Stimulated activated CD8-positive, alpha-beta memory T cell treated with anti-CD3 and anti-CD28 coated beads, Interleukin-7, amount 100 ng/mL, for 24 hours (primary cell): Measurements from ENCODE around the gene ARHGAP26.

Experiments
- DNase-seq: peaks from one replicate; pipeline ENCODE4 v3.0.0-alpha.2; 2020; ENCODE audit warnings: low read depth

Gene ARHGAP26

DNA sequence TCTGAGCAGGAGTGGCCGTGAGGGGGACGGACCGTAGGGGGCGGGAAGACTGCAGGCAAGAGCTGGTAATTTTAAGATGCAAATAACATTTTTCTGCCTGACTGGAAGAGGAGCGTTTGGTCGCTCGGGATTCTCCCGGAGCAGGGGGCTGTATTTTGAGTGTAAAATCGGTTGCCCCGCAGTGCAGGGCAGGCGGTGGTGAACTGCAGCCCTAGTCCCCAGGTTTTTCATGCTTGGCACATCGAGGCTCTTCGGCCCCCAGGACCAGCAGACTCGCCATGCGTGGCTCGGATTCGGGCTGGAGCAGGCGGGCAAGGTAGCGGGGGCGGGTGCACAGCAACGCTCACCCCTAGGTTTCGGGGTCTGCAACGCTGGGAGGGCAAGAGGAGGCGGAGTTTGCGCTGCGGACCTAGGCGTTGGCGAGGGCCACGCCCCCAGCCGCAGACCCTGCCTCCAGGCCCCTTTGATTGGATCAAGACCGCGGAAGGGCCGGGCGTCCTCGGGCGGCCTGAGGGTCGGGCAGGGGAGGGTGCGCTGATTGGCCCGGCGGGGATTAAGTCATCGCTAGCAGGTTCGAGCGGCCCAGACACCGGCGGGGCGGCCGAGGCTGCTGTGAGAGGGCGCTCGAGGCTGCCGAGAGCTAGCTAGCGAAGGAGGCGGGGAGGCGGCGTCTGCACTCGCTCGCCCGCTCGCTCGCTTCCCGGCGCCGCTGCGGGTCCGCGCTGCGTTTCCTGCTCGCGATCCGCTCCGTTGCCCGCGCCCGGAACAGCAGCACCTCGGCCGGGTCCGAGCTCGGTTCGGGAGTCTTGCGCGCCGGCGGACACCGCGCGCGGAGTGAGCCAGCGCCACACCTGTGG lies at the start of gene ARHGAP26:
Gene ARHGAP26, plus strand, starts transcription at position 585 of the 857 bp plus-strand sequence. CDS start 385 bp downstream, outside the sequence.
- DNase-seq: peak; percentile 82

DNA sequence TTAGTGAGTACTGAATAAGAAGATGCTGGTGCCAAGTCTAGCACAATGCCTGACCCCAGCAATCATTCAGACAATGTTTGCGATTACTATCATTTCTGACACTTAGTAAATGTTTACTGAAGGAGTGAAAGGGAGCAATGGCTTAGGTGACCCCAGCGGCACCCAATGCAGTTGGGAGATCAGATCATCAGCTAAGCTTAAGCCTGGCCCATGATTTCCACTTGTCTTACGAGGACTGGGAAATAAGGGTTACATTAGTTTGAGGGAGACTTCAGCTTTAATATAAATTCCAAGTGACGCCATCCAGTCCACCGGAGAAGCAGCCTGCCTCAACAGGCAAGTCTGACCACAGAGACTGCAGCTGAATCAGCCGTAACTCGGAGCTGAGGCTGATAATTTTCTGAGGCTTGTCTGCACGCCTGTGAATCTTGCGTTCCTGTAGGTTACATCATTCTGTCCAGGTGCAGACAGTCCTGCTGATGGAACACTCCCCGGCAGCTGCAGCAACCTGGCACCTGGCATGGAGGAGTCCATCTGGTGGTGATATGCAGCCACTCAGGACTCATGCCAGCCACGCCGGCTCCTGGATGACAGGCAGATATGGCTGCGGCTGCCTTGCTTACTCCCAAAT lies 49.4 kb upstream of the ARHGAP26 start:
- DNase-seq: no peak

DNA sequence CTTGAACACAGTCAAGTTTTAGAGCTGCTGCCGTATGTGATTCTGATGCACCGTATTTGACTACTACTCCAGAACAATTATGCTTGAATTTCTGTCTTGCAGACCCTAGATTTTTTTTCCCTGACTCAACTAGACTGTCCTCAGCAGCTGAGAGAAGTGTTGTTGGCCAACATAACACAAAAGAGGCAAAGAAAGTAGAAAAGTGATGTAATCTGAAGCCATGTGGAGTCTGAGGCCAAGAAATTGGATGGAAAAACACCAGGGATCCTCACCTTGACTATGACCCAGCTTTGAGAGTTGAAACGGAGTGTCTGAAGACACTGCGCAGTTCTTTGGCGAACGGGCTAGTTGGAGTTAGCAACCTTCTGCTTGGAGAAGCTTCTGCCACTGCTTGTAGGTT lies 48.0 kb upstream of the ARHGAP26 start:
- no peak for DNase-seq

DNA sequence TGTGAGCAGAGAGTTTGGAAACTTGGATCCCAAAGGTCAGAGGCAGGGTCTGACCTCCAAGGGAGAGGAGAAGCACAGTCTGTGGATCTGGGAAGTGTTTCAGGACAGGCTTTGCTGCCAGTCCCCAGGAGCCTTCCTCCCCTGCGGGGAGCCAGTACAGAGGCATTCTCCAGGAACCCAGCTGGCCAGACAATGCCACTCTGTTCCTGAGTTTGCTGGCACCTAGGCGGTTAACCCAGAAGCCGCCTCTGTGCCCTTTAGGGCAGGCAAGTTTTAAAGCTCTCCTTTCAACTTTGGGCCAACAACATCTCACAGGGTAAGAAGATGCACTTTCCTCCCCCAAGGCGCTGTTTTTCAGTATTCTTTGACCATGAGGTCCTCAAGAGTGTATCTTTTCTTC lies 47.3 kb upstream of the ARHGAP26 start:
- DNase-seq: no peak

DNA sequence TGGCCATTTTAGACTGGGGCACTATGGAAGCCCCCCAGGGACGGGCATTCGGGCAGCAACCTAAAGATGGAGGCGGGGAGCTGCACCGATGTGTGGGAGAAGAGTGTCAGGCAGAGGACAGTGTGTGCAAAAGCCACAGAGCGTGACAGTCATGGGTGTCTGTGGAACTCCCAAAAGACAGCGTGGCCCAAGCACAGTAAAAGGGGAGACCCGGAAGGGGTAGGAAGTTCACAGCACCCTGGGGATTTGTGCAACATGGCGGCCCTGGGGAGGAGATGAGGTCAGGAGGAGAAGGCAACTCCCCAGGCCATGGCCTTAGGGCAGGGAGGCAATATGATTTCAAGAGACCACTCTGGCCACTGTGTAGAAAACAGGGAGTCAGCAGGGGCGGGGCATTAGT lies 45.4 kb upstream of the ARHGAP26 start:
- DNase-seq: no peak

GRCh38 chr5:142725231-142726187 lies 44.7 kb upstream of the ARHGAP26 start:
- DNase-seq: no peak

- DNase-seq: no peak
Observed at GRCh38 chr5:142726188-142726731, 43.9 kb upstream of the ARHGAP26 start.

DNA sequence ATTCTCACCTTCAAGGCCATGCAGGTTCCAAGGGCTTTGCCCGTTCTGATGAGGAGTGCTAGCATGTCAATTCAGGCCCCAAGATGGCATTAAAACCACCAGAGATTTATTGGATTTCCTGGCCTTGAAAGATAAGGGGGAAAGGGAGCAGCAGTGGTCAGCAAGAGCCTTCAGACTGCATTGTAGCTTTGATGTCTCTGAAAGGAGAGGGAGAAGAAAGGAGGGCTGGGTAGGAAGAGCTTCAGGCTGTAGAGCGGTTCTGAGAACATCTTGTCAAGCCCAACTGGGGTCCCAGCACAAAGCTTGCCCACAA lies 42.5 kb upstream of the ARHGAP26 start:
- no peak for DNase-seq

DNA sequence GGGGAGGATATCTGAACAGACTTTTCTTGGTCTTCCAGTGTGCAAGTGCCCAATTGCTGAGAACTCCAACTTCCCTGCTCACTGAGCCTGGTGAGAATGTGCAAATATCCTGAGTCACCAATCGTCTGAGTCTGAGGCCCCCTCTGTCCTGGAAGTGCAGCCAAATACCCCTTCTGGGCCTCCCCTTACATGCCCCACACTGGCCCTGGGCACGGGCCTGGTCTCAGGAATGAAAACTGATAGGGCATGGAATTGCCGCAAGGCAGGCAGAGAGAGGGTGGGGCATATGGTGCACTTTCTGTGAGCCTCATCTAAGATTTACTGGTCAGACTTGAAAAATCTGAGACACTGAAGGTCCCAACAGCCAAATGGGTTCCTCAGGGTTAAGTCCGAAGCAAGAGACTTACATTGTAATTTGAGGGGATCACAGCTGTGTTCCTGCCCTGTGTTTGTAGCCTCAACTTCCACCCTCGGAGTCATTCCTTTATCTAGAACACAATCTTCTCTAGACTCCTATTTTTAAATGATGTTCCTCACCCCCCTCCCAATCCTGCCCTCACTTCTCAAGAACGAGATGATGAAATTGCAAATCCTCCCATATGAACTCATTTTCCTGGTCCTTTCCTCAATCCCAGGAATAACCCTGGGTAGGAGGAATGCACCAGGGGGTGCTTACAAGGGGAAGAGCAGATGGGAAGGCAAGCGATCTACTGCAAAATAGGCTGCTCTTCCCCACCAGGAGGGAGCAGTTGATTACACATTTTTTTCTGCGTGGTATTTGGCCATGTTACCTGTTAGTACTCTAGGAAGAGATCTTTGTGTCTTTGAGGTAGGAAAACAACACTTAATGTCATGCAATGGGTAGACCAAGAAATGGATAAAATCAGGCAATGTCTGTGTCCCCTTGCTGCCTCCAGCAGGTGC lies 34.6 kb upstream of the ARHGAP26 start:
- no peak for DNase-seq

- no peak for DNase-seq
Observed at GRCh38 chr5:142736247-142736632, 33.9 kb upstream of the ARHGAP26 start.

- DNase-seq: no peak
Observed at GRCh38 chr5:142737179-142737578, 33.0 kb upstream of the ARHGAP26 start.

GRCh38 chr5:142740474-142741242 lies 29.5 kb upstream of the ARHGAP26 start:
- no peak for DNase-seq

DNA sequence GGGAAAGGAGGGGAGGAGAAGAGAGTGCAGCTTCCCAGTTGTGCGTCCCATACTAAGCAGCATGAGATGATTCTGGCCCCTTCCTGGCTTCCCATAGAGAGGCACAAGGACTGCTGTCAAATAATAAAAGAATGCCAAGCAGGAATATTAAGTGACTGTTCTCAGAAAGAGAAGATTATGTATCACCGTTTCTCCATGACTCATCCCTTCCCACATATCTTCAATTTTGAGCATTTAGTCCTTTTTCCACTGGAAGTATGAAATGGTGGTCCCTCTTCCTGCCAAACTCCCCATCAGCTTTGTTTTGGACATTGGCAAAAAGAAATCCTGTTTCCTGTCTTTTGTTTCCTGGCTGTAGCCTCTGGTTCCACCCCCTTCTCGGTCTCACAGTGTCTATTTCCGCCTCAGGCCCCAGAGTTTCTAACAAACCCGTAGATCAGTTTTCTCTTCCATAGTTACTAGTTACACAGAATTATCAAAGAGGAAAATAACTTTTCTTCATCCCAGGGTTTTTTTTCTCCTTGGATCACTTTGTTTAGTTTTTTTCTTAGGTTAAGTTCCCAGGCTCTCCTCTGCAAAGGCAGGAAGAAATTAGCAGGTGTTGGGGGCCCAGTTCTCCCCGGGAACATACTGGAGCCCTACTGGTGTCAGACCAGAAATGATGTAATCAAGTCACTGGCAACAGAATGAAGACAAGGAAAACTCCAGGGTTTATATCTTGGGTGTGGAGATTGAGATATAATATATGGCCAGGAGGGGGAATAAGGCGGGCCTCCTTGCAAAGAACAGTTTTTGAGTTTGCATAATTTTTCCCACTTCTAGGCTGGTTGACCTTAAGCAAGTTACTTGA lies 26.4 kb upstream of the ARHGAP26 start:
- no peak for DNase-seq

GRCh38 chr5:142745268-142745667 lies 24.9 kb upstream of the ARHGAP26 start:
- DNase-seq: no peak

DNA sequence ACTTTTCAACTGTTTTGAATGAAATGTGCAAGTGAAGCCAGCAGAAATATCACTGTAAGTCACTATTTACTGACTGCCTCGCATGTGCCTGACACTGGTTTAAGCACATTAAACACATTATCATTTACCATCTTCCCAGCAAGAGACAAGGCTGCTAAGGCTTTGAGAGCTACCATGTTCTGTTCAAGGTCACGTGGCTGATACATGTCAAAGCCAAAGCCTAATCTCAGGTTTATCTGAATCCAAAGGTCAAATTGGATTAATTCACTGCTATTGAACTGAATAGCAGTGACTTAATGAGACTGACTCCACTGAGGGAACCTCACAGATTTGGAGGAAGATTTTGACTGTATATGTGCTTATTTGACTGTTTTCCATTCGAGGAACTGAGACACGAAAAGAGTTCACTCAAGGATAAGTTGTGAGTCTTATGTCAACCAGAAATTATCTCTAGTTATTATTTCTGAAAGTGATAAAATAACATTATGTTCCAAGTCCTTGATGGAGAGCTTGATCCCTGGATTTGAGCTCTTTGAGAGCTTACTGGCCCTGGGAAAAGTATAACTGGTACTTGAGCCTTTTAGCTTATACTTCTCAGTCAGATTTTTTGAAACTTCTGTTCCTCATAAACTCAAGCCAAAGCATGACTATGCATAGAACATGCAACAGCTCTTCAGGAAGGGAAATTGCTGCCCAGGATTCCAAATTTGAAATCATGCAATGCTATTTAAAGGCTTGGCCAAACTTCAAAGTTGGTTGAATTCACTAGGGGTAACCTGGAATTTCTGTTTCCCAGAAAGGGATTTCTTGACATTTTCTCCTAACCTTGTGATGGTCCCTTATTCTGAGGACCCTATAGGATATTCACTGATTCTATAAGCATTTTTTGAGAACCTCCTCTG lies 23.4 kb upstream of the ARHGAP26 start:
- no peak for DNase-seq

DNA sequence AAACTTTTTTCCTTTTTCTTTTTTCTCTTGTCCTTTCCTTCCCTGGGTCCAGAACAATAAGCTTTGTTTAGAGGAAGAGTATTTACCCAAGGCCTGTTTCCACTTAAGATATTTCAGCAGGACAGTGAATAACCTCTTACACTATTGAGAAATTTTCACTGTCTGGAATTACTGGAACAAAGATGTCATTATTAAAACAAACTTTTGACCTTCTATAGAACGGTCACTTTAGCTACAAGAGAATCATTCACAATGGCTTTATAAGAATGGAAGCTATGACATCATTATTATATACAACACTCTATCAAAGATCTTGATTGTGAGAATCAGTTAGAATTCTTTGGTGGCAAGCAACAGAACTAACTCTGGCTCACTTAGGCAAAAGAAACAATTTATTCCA lies 22.0 kb upstream of the ARHGAP26 start:
- DNase-seq: no peak

DNA sequence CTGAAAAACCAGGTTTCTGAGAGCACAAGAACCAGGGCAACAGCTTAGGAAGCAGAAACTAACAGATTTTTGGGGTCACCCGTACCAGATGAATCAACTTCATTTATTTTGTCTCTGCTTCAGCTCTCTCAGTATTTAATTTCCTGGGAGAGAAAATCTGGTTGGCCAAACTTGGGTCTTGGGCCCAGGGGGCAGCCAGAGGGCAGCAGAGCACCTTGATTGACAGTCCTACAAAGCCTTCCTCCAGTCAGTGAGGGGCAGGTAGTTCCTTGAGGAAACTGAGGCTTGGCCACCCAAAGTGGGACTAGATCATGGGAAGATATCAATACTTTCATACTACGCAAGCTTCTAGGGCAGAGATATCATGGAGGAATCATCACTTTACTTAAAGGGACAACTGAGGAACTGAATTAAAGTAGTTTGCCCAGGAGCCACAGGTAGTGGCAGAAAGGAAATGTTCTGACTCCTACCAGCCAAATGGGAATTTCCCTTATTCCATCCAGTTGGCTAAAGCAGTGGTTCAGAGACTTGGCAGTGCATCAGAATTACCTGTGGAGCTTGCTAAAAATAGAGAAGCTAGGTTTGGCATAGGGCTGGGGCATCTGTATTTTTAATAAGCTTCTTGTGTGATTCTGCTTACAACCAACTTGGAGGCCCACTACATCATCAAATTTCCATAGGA lies 21.5 kb upstream of the ARHGAP26 start:
- DNase-seq: peak; percentile 21

GRCh38 chr5:142749321-142749720 lies 20.9 kb upstream of the ARHGAP26 start:
- no peak for DNase-seq
